GM19240 (cell line): ENCODE data around the gene EXOSC2.
"Not testable (repeated sequence)": the region's sequence is repeated elsewhere in the genome, so short reads cannot be mapped to it uniquely, and the experiment has no call there.

Experiments used
- DNase-seq: peaks from one replicate; pipeline ENCODE4 v3.0.0; 2011; ENCODE audit warnings: low spot score; ENCODE audit not compliant: insufficient read length

The EXOSC2 gene

GRCh38 chr9:130667120-130667435 is 26.5 kb upstream of the EXOSC2 start:
- DNase-seq = no peak

GRCh38 chr9:130668196-130668595 is 25.4 kb upstream of the EXOSC2 start:
- no peak for DNase-seq

- DNase-seq = no peak
These were observed 24.9 kb upstream of the EXOSC2 start for GRCh38 chr9:130668659-130669058.

- DNase-seq = no peak
These were observed 23.6 kb upstream of the EXOSC2 start for GRCh38 chr9:130669965-130670364.

- no peak for DNase-seq
These were observed 22.9 kb upstream of the EXOSC2 start for GRCh38 chr9:130670644-130671043.

- no peak for DNase-seq
These were observed 21.1 kb upstream of the EXOSC2 start for GRCh38 chr9:130672466-130672865.

- DNase-seq = no peak
These were observed 20.5 kb upstream of the EXOSC2 start for GRCh38 chr9:130672933-130673615.

GRCh38 chr9:130675396-130675795 is 18.2 kb upstream of the EXOSC2 start:
- DNase-seq = no peak

GRCh38 chr9:130677252-130677651 is 16.3 kb upstream of the EXOSC2 start:
- DNase-seq = no peak

- peak; percentile 81 for DNase-seq
These were observed 12.5 kb upstream of the EXOSC2 start for GRCh38 chr9:130680836-130681768.

- no peak for DNase-seq
These were observed 11.7 kb upstream of the EXOSC2 start for GRCh38 chr9:130681769-130682420.

GRCh38 chr9:130682421-130683121 is 11.0 kb upstream of the EXOSC2 start:
- DNase-seq = peak; percentile 69

GRCh38 chr9:130685104-130685503 is 8.5 kb upstream of the EXOSC2 start:
- DNase-seq = no peak

GRCh38 chr9:130685945-130686344 is 7.6 kb upstream of the EXOSC2 start:
- not testable (repeated sequence) for DNase-seq

GRCh38 chr9:130687615-130688014 is 6.0 kb upstream of the EXOSC2 start:
- DNase-seq = no peak

GRCh38 chr9:130688072-130688471 is 5.5 kb upstream of the EXOSC2 start:
- no peak for DNase-seq

- DNase-seq = no peak
These were observed 4.0 kb upstream of the EXOSC2 start for GRCh38 chr9:130689572-130689936.

- peak; percentile 33 for DNase-seq
These were observed 3.5 kb upstream of the EXOSC2 start for GRCh38 chr9:130689937-130690700.

- no peak for DNase-seq
These were observed 1.3 kb upstream of the EXOSC2 start for GRCh38 chr9:130692321-130692720.

- no peak for DNase-seq
These were observed 517 bp upstream of the EXOSC2 start for GRCh38 chr9:130693101-130693425.

- DNase-seq = no peak
These were observed 625 bp downstream of the EXOSC2 start for GRCh38 chr9:130694205-130694604.
